Glutamatergic neuron (in vitro differentiated cells): ENCODE results near the gene SPATA6. TPM values are rescaled to one million over a fixed set of nuclear protein-coding genes. Genes with fewer than 3 reads are reported as not detected.

Source experiments
- DNase-seq: peaks from one replicate; pipeline ENCODE4 v3.0.0; 2022
- H3K27ac Mint-ChIP-seq: one replicate; pipeline ENCODE4 v1.8.0; 2020; ENCODE audit warnings: mild to moderate bottlenecking, mixed read lengths, inconsistent platforms; ENCODE audit not compliant: unreplicated experiment
- H3K27me3 Mint-ChIP-seq: one replicate; pipeline ENCODE4 v1.8.0; 2020; ENCODE audit warnings: mild to moderate bottlenecking, moderate library complexity, mixed read lengths, inconsistent platforms; ENCODE audit not compliant: unreplicated experiment
- H3K36me3 Mint-ChIP-seq: one replicate; pipeline ENCODE4 v1.8.0; 2020; ENCODE audit warnings: mild to moderate bottlenecking, mixed read lengths, inconsistent platforms; ENCODE audit not compliant: unreplicated experiment
- H3K4me1 Mint-ChIP-seq: one replicate; pipeline ENCODE4 v1.8.0; 2020; ENCODE audit warnings: mild to moderate bottlenecking, low read depth, mixed read lengths, inconsistent platforms; ENCODE audit not compliant: unreplicated experiment
- H3K4me3 Mint-ChIP-seq: one replicate; pipeline ENCODE4 v1.8.0; 2020; ENCODE audit warnings: mild to moderate bottlenecking, mixed read lengths, inconsistent platforms; ENCODE audit not compliant: unreplicated experiment
- H3K9me3 Mint-ChIP-seq: one replicate; pipeline ENCODE4 v1.8.0; 2020; ENCODE audit warnings: mild to moderate bottlenecking, moderate library complexity, mixed read lengths, inconsistent platforms; ENCODE audit not compliant: unreplicated experiment
- total RNA-seq: library from RNA; stranded (reverse); fragmentation: NEBNext Ultra II Directional; extraction: Animal tissue kit (Norgen Biotek cat#: 25700); gene quantifications from one replicate; pipeline ENCODE4 v1.2.1, GENCODE V29; 2021; ENCODE audit not compliant: unreplicated experiment
- TF ChIP-seq, protein P1 (sequence below): fragments of 200-600 bp; sonication (generic); IDR thresholded peaks from one replicate; pipeline ENCODE4 v1.5.0; 2021; ENCODE audit not compliant: partially characterized antibody, unreplicated experiment

SPATA6 gene
- total RNA-seq, 1 donor from 2014 or later: 11.3 TPM

- H3K27ac Mint-ChIP-seq: no peak overlapping the region
- H3K4me1 Mint-ChIP-seq: no peaks in the 10 kb centered on the region
- DNase-seq: no peak
- no peaks in the 10 kb centered on the region for H3K36me3 Mint-ChIP-seq
- no peaks in the 10 kb centered on the region for H3K27me3 Mint-ChIP-seq
- H3K9me3 Mint-ChIP-seq: no peaks in the 10 kb centered on the region
- TF ChIP-seq, protein P1, sequence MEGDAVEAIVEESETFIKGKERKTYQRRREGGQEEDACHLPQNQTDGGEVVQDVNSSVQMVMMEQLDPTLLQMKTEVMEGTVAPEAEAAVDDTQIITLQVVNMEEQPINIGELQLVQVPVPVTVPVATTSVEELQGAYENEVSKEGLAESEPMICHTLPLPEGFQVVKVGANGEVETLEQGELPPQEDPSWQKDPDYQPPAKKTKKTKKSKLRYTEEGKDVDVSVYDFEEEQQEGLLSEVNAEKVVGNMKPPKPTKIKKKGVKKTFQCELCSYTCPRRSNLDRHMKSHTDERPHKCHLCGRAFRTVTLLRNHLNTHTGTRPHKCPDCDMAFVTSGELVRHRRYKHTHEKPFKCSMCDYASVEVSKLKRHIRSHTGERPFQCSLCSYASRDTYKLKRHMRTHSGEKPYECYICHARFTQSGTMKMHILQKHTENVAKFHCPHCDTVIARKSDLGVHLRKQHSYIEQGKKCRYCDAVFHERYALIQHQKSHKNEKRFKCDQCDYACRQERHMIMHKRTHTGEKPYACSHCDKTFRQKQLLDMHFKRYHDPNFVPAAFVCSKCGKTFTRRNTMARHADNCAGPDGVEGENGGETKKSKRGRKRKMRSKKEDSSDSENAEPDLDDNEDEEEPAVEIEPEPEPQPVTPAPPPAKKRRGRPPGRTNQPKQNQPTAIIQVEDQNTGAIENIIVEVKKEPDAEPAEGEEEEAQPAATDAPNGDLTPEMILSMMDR: no peak
- H3K4me3 Mint-ChIP-seq: no peak overlapping the region
Observed at GRCh38 chr1:48396208-48396607, 75.8 kb downstream of the SPATA6 start.

DNA sequence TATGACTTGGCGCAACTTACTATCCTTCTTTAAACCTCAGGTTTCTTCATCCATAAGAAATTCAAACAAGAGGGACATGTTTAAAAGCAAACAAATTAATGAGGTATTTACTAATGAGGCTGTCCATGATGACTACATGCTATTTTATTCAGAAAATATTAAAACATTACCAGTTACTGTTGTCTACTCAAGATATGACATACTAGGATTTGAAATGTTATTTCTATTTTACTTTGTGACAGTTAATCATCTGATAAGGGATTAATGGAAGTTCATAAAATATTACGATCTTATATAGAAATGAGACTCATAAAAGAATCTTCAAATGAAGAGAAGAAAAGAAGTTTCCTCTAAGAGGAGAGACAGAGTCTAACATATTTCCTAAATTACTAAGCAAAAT lies 80.1 kb downstream of the SPATA6 start:
- H3K9me3 Mint-ChIP-seq: peaks cover 3% of the 10 kb centered on the region
- no peak overlapping the region for H3K27ac Mint-ChIP-seq
- TF ChIP-seq, protein P1: no peak
- no peaks in the 10 kb centered on the region for H3K27me3 Mint-ChIP-seq
- no peak overlapping the region for H3K4me3 Mint-ChIP-seq
- H3K36me3 Mint-ChIP-seq: no peaks in the 10 kb centered on the region
- no peaks in the 10 kb centered on the region for H3K4me1 Mint-ChIP-seq
- DNase-seq: no peak

DNA sequence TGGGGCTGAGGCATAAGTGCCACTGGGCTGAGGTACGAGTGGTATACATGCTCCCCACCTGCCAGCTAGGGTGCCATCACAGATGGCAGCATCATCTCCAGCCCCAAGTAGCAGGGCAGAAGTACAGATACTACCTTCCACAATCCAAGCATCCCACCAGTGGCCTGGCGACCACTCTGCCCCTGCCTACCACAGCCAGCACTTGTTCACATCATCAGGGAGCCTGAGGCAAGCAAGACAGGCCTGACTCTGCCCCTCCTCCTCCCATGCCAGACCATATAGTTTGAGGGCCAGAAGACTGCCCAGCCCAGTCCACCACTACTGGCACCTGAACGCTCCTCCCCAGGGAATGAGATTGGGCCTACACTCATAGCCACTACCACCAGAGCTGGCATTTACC lies 84.6 kb downstream of the SPATA6 start:
- H3K4me1 Mint-ChIP-seq: no peaks in the 10 kb centered on the region
- no peaks in the 10 kb centered on the region for H3K27me3 Mint-ChIP-seq
- TF ChIP-seq, protein P1: no peak
- no peak overlapping the region for H3K27ac Mint-ChIP-seq
- peaks cover 3% of the 10 kb centered on the region for H3K9me3 Mint-ChIP-seq
- peaks cover 5% of the 10 kb centered on the region for H3K36me3 Mint-ChIP-seq
- DNase-seq: no peak
- no peak overlapping the region for H3K4me3 Mint-ChIP-seq

GRCh38 chr1:48374785-48375184 lies 97.2 kb downstream of the SPATA6 start:
- DNase-seq: no peak
- H3K27me3 Mint-ChIP-seq: no peaks in the 10 kb centered on the region
- H3K4me1 Mint-ChIP-seq: no peaks in the 10 kb centered on the region
- peaks cover 4% of the 10 kb centered on the region for H3K9me3 Mint-ChIP-seq
- H3K4me3 Mint-ChIP-seq: no peak overlapping the region
- H3K36me3 Mint-ChIP-seq: peaks cover 21% of the 10 kb centered on the region
- TF ChIP-seq, protein P1: no peak
- H3K27ac Mint-ChIP-seq: no peak overlapping the region

- DNase-seq: no peak
- Mint-ChIP-seq H3K9me3 (peaks cover 8% of the 10 kb centered on the region), H3K27me3 (no peaks in the 10 kb centered on the region), H3K4me1 (no peaks in the 10 kb centered on the region), H3K27ac (no peak overlapping the region), H3K36me3 (peaks cover 15% of the 10 kb centered on the region), H3K4me3 (no peak overlapping the region)
- TF ChIP-seq, protein P1: no peak
Observed at GRCh38 chr1:48371598-48371997, 100.4 kb downstream of the SPATA6 start.
